OCI-LY7 (cell line): ENCODE measurements around the gene RNF217. TPM values are rescaled to one million over a fixed set of nuclear protein-coding genes. Genes with fewer than 3 reads are reported as not detected.

ENCODE experiments used
- BruUV-seq: library from RNA; stranded (reverse); fragments of 400-500 nt; replicated peaks from 2 replicates; lab custom pipeline; 2021; lab: Mats Ljungman, UMichigan
- CTCF ChIA-PET: fragments of 300-600 bp; sonication (Branson Sonifier 250); formaldehyde crosslinking; loops from one replicate; lab custom pipeline; 2022; ENCODE audit warnings: antibody characterized with exemption; ENCODE audit not compliant: unreplicated experiment; lab: Charles Lee
- POLR2A ChIA-PET: fragments of 300-600 bp; sonication (Branson Sonifier 250); formaldehyde crosslinking; loops from one replicate; lab custom pipeline; 2022; ENCODE audit warnings: antibody characterized with exemption; lab: Charles Lee
- DNase-seq: peaks from one replicate; pipeline ENCODE4 v3.0.0-alpha.2; 2015; ENCODE audit warnings: low spot score
- H2AFZ ChIP-seq: fragments of 200-600 bp; sonication (generic), shearing (Covaris generic); 2 replicates; pipeline ENCODE4 v1.6.1; 2014; ENCODE audit warnings: mild to moderate bottlenecking, antibody characterized with exemption, low read length, moderate library complexity
- H3K27ac ChIP-seq: fragments of 200-600 bp; sonication (generic); 2 replicates; pipeline ENCODE4 v1.5.1; 2014; ENCODE audit warnings: mixed run types, low read depth, mild to moderate bottlenecking, moderate library complexity, low read length, inconsistent platforms; ENCODE audit not compliant: poor library complexity, severe bottlenecking
- H3K36me3 ChIP-seq: fragments of 200-600 bp; sonication (generic); 2 replicates; pipeline ENCODE4 v1.6.1; 2014; ENCODE audit warnings: mild to moderate bottlenecking, antibody characterized with exemption, low read length, moderate library complexity, mixed read lengths; ENCODE audit not compliant: insufficient read depth
- H3K4me1 ChIP-seq: fragments of 200-600 bp; sonication (generic); 2 replicates; pipeline ENCODE4 v1.5.1; 2014; ENCODE audit warnings: mild to moderate bottlenecking, low read length; ENCODE audit not compliant: insufficient read depth, poor library complexity, severe bottlenecking
- H3K4me2 ChIP-seq: fragments of 200-600 bp; sonication (generic); 2 replicates; pipeline ENCODE4 v1.6.1; 2014; ENCODE audit warnings: mild to moderate bottlenecking, low read length
- H3K4me3 ChIP-seq: fragments of 200-600 bp; sonication (generic); 2 replicates; pipeline ENCODE4 v1.5.1; 2014; ENCODE audit warnings: mild to moderate bottlenecking, low read depth, low read length; ENCODE audit not compliant: poor library complexity, severe bottlenecking
- H3K79me2 ChIP-seq: fragments of 200-600 bp; sonication (generic); 2 replicates; pipeline ENCODE4 v1.6.1; 2016; ENCODE audit warnings: low read depth, mild to moderate bottlenecking, low read length, moderate library complexity, mixed read lengths; ENCODE audit not compliant: insufficient read depth
- H3K9me2 ChIP-seq: fragments of 200-600 bp; sonication (generic); 2 replicates; pipeline ENCODE4 v1.6.1; 2016; ENCODE audit warnings: mild to moderate bottlenecking, low read length, mixed read lengths; ENCODE audit not compliant: insufficient read depth
- H3K9me3 ChIP-seq: fragments of 200-600 bp; sonication (generic); 2 replicates; pipeline ENCODE4 v1.6.1; 2014; ENCODE audit warnings: mild to moderate bottlenecking, mixed run types, low read length, mixed read lengths
- H4K20me1 ChIP-seq: fragments of 200-600 bp; sonication (generic); 2 replicates; pipeline ENCODE4 v1.6.1; 2014; ENCODE audit warnings: mild to moderate bottlenecking, antibody characterized with exemption, low read length, moderate library complexity, mixed read lengths; ENCODE audit not compliant: insufficient read depth
- EZH2phosphoT487 ChIP-seq: fragments of 200-600 bp; sonication (generic); IDR thresholded peaks from 2 replicates; pipeline ENCODE4 v1.6.1; 2018; ENCODE audit warnings: low read depth, borderline replicate concordance, mild to moderate bottlenecking, mixed run types, antibody characterized with exemption, low read length, moderate library complexity, mixed read lengths
- intact Hi-C: fragments of 100-400 bp; cut with micrococcal nuclease; formaldehyde crosslinking; loops from one replicate; pipeline ENCODE4 v1.10.0; 2022; ENCODE audit not compliant: unreplicated experiment
- total RNA-seq, 2 experiments: library from RNA; depleted of rRNA in 1 of 2; stranded (reverse); fragments of >200 nt in 1 of 2; shearing (Covaris generic) in 1 of 2; gene quantifications; 2 replicates each; pipeline ENCODE4 v1.2.3, GENCODE V29; 2014 to 2022
- TF ChIP-seq, protein P1 (sequence below): fragments of 200-600 bp; sonication (generic); conservative IDR thresholded peaks from 2 replicates; pipeline ENCODE4 v1.5.1; 2014; ENCODE audit warnings: mild to moderate bottlenecking, antibody characterized with exemption, low read length, moderate library complexity, mixed read lengths

Gene RNF217
- total RNA-seq, 2 experiments from 2014 or later = not detected

DNA sequence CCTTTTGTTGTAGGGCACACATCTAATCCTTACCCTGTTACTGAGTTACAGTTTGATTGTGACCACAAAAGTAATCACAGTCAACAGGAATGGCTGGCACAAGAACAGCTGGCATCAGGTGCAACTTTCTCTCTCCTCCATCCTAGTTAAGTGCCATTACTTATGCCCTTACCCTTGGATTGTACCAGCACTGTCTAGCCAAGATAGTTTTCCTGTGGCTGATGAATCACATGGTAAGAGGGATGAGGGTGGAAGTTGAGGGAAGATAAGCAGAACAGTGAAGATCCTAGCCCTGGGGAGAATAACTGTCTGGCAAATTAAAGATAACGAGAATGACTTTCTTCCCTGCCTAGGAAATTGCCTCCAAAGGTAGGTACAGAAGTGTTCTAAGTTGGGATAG lies 42.0 kb downstream of the RNF217 start:
- intact Hi-C loops = no loop called here
- H2AFZ ChIP-seq = no peak overlapping the region
- H3K9me3 ChIP-seq = no peaks in the 10 kb centered on the region
- H3K9me2 ChIP-seq = no peaks in the 10 kb centered on the region
- H3K4me1 ChIP-seq = no peaks in the 10 kb centered on the region
- no peaks in the 10 kb centered on the region for H3K36me3 ChIP-seq
- ChIA-PET POLR2A (interaction anchor here (0.8 to 3.6 kb wide), 2 partner anchors 11 to 32 kb away, joined by 3 to 13 read pairs; no protein-coding TSS in a partner anchor), CTCF (no interaction called here)
- no peak overlapping the region for H3K4me3 ChIP-seq
- no peak for DNase-seq
- H3K27ac ChIP-seq = no peak overlapping the region
- no TSS peak for BruUV-seq
- no peak for TF ChIP-seq EZH2phosphoT487
- TF ChIP-seq, protein P1, sequence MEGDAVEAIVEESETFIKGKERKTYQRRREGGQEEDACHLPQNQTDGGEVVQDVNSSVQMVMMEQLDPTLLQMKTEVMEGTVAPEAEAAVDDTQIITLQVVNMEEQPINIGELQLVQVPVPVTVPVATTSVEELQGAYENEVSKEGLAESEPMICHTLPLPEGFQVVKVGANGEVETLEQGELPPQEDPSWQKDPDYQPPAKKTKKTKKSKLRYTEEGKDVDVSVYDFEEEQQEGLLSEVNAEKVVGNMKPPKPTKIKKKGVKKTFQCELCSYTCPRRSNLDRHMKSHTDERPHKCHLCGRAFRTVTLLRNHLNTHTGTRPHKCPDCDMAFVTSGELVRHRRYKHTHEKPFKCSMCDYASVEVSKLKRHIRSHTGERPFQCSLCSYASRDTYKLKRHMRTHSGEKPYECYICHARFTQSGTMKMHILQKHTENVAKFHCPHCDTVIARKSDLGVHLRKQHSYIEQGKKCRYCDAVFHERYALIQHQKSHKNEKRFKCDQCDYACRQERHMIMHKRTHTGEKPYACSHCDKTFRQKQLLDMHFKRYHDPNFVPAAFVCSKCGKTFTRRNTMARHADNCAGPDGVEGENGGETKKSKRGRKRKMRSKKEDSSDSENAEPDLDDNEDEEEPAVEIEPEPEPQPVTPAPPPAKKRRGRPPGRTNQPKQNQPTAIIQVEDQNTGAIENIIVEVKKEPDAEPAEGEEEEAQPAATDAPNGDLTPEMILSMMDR = no peak
- no peak overlapping the region for H3K4me2 ChIP-seq
- no peaks in the 10 kb centered on the region for H4K20me1 ChIP-seq
- H3K79me2 ChIP-seq = no peaks in the 10 kb centered on the region

DNA sequence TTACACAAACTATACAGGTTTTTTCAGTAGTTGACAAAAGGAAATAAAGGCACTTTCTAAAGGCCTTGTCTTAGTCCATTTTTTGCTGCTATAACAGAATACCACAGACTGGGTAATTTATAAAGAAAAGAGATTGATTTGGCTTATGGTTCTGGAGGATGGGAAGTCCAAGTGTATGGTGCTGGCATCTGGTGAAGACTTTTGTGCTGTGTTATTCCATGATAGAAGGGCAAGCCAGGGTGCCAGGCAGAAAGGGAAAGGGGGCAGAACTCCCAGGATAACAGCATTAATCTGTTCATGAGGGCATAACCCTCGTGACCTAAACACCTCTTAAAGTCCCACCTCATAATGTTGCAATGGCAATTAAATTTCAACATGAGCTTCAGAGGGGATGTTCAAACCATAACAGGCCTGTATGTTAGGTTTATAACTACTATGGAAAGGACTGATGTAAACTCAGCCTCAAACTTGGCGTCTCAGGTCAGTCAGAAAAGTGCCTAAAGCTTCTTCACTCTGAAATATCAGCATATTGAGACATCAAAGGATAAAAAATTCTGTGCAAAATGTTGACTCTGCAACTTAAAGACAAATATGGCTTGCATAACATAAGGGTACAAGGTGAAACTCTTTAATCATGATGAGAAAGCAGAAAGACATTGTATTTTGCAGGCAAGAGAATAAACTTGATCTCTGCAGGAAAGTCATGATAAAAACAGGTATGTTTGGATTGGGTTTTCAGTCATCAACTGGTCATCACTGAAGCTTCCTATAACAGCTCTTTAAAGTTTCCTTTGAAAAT lies 42.8 kb downstream of the RNF217 start:
- H3K27ac ChIP-seq = no peak overlapping the region
- no peaks in the 10 kb centered on the region for H3K79me2 ChIP-seq
- H3K4me2 ChIP-seq = no peak overlapping the region
- H3K4me3 ChIP-seq = no peak overlapping the region
- no peaks in the 10 kb centered on the region for H3K9me2 ChIP-seq
- DNase-seq = no peak
- intact Hi-C loops = no loop called here
- no peaks in the 10 kb centered on the region for H3K4me1 ChIP-seq
- CTCF ChIA-PET = no interaction called here
- no TSS peak for BruUV-seq
- H4K20me1 ChIP-seq = no peaks in the 10 kb centered on the region
- no peaks in the 10 kb centered on the region for H3K9me3 ChIP-seq
- TF ChIP-seq, protein P1 = no peak
- no peak for TF ChIP-seq EZH2phosphoT487
- no peaks in the 10 kb centered on the region for H3K36me3 ChIP-seq
- no peak overlapping the region for H2AFZ ChIP-seq
- POLR2A ChIA-PET = interaction anchor here (3.6 kb wide), 1 partner anchor 10 kb away, joined by 13 read pairs; no protein-coding TSS in a partner anchor

DNA sequence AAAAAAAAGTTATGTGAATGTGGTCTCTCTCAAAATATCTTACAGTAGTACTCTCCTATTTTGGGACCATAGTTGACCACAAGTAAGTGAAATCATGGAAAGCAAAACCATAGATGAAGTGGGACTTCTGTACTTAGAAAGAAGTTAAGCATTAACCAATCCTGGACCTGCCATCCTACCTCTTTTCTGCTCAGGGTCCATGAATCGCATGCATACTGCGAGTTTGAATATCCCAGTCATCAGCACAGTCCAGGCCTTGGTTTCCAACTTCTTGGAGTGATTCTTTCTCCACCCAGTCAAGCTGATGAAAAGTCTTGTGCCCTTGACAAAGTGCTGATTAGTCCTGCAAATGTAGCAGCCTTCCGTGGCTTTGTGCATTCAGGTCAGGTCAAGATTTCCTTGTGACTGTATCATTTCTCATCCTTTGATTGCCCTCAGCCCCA lies 46.0 kb downstream of the RNF217 start:
- no peak overlapping the region for H3K4me2 ChIP-seq
- POLR2A ChIA-PET = interaction anchor here (0.7 kb wide), 1 partner anchor 285 kb away, joined by 3 read pairs; no protein-coding TSS in a partner anchor
- no peak for TF ChIP-seq EZH2phosphoT487
- TF ChIP-seq, protein P1 = no peak
- H3K9me2 ChIP-seq = no peaks in the 10 kb centered on the region
- no peak for DNase-seq
- no peaks in the 10 kb centered on the region for H3K4me1 ChIP-seq
- H3K27ac ChIP-seq = no peak overlapping the region
- H3K9me3 ChIP-seq = no peaks in the 10 kb centered on the region
- H3K36me3 ChIP-seq = no peaks in the 10 kb centered on the region
- intact Hi-C loops = no loop called here
- H2AFZ ChIP-seq = no peak overlapping the region
- no TSS peak for BruUV-seq
- H3K79me2 ChIP-seq = no peaks in the 10 kb centered on the region
- CTCF ChIA-PET = no interaction called here
- no peaks in the 10 kb centered on the region for H4K20me1 ChIP-seq
- H3K4me3 ChIP-seq = no peak overlapping the region
